Heart left ventricle (tissue), 16 donors: ENCODE data around the gene CD68. TPM values are rescaled to one million over a fixed set of nuclear protein-coding genes. Genes with fewer than 3 reads are reported as not detected.
"Not testable (repeated sequence)": the region's sequence is repeated elsewhere in the genome, so short reads cannot be mapped to it uniquely, and the experiment has no call there.

Experiments
- ATAC-seq, 4 donors: fragments of 200-7000 bp; cut with Tn5 transposase; one replicate each; pipeline ENCODE4 v1.9.1; 2020 to 2022; ENCODE audit warnings: moderate library complexity in 4 of 4, mild to moderate bottlenecking in 3 of 4, moderate number of reproducible peaks in 1 of 4
- DNase-seq, 5 donors: peaks; one replicate each; pipeline ENCODE4 v3.0.0-alpha.2; 2020
- H3K27ac ChIP-seq, 12 donors: fragments of 200-600 bp; sonication (generic) in 4 of 12; one replicate each; pipeline versions ENCODE4 v1.5.0 to v1.8.0; 2016 to 2022; ENCODE audit warnings: mild to moderate bottlenecking in 2 of 12
- H3K27me3 ChIP-seq, 9 donors: fragments of 200-600 bp; sonication (generic) in 2 of 9; one replicate each; pipeline versions ENCODE4 v1.5.1 to v1.8.0; 2016 to 2022; ENCODE audit warnings: mild to moderate bottlenecking in 3 of 9
- H3K36me3 ChIP-seq, 9 donors: fragments of 200-600 bp; sonication (generic) in 2 of 9; one replicate each; pipeline versions ENCODE4 v1.5.0 to v1.8.0; 2018 to 2022; ENCODE audit warnings: mild to moderate bottlenecking in 2 of 9
- H3K4me1 ChIP-seq, 12 donors: fragments of 200-600 bp; sonication (generic) in 4 of 12; one replicate each; pipeline versions ENCODE4 v1.5.0 to v1.8.0; 2016 to 2022; ENCODE audit warnings: mild to moderate bottlenecking in 3 of 12
- H3K4me3 ChIP-seq, 12 donors: fragments of 200-600 bp; sonication (generic) in 4 of 12; one replicate each; pipeline versions ENCODE4 v1.5.0 to v1.8.0; 2017 to 2022; ENCODE audit warnings: mild to moderate bottlenecking in 9 of 12, moderate library complexity in 4 of 12
- H3K9me3 ChIP-seq, 12 donors: fragments of 200-600 bp; sonication (generic) in 4 of 12; one replicate each; pipeline versions ENCODE4 v1.5.0 to v1.8.0; 2016 to 2022; ENCODE audit warnings: mild to moderate bottlenecking in 1 of 12
- POLR2A ChIP-seq, 2 donors: fragments of 450-650 bp; IDR thresholded peaks; one replicate each; pipeline ENCODE4 v1.6.1; 2017; ENCODE audit warnings: antibody characterized with exemption in 2 of 2, mild to moderate bottlenecking in 2 of 2, moderate library complexity in 2 of 2
- WGBS, 4 donors: extraction: QIAGEN DNeasy Blood & Tissue Kit in 2 of 4; methylation state at CpG; one replicate each; pipeline versions ENCODE4 v1.1.5 to v1.1.7; 2013 to 2018; 5-methylcytosine and 5-hydroxymethylcytosine counted together
- intact Hi-C, 10 donors: fragments of 100-400 bp; cut with DNase I; formaldehyde crosslinking; loops; one replicate each; pipeline versions ENCODE4 v1.11.1 to v1.14.2; 2022
- polyA plus RNA-seq, 2 donors: library from polyadenylated mRNA; stranded (reverse); fragments of 200-250 nt; gene quantifications; one replicate each; pipeline ENCODE4 v1.2.3, GENCODE V29; 2013
- total RNA-seq, 9 donors: library from RNA; depleted of rRNA in 2 of 9; stranded (reverse); fragments of >200 nt in 2 of 9; fragmentation: NEBNext Ultra II Directional in 3 of 9; extraction: Animal tissue kit (Norgen Biotek cat#: 25700) in 3 of 9; gene quantifications; one replicate each; pipeline versions ENCODE4 v1.1.0 to v1.2.4, GENCODE V29; 2016 to 2023
- TF ChIP-seq, protein P1 (sequence below), 12 donors: fragments of 200-600 bp; sonication (generic) in 4 of 12; IDR thresholded peaks; one replicate each; pipeline versions ENCODE4 v1.5.0 to v1.8.0; 2018 to 2022; ENCODE audit warnings: antibody characterized with exemption in 12 of 12, mild to moderate bottlenecking in 5 of 12
- donor health status: ischemic (EF 13 %, LVEDD 7.1; RV severe dilation, severe dysfunction).
- donor health status: healthy with polysubstance abuse.
- donor health status: DM: no; HTN: yes; CAD: no.
- donor health status: DM: no; HTN: no; CAD: no.
- donor health status: ischemic (EF 25% LVEDD 6.9; RV normal size, moderate dysfunction).
- donor health status: ischemic (EF 25% LVEDD 5.7; RV mildly dilated, moderate dysfunction).
- donor health status: healthy.
- donor health status: DM: yes; HTN: yes; CAD: no.
- donor health status: ischemic (EF 35%, LVEDD 5.7; RV mildly dilated, moderate dysfunction).
- donor health status: nonischemic (EF 11% LVEDD 7.7; RV severe dilation, severe dysfunction).
- donor health status: DM: yes; HTN: yes; CAD: no.
- donor health status: PGD.
- donor health status: ischemic (EF 29% LVEDD 5.4; RV normal size, mild dysfunction).
- donor health status: nonischemic (EF 23%, LVEDD 6.1; RV moderate dilation, normal function).

The CD68 gene
- total and polyA plus RNA-seq, 11 donors = 9.9 to 324 (median 22.5) TPM

DNA sequence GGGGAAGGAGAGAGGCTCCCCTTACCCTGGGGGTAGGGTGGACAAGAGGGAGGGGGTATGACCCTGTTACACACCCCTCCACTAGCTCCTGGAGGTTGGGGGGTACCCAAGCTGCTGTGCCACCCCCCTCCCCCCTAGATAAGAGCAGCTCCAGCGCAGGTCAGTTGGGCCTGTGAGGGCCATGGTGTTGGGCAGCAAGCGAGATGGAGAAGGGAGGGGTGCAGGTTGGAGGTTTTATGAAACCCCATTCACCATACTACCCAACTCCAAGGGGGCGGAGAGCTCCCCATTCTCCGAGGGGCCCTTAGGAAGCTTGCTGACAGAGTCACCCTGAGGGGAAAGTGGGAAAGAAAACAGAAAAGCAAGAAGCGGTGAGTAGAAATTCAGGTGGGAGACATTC is 12.2 kb downstream of the CD68 start:
- no peaks in the 10 kb centered on the region for H3K27me3 ChIP-seq
- DNase-seq (no peak), ATAC-seq (no peak)
- 81 to 92% (median 89%) methylated on average over 5 of the region's 5 CpGs for WGBS, 4 donors
- TF ChIP-seq POLR2A (IDR thresholded peaks at IDR 0.05) = no peak
- TF ChIP-seq, protein P1, sequence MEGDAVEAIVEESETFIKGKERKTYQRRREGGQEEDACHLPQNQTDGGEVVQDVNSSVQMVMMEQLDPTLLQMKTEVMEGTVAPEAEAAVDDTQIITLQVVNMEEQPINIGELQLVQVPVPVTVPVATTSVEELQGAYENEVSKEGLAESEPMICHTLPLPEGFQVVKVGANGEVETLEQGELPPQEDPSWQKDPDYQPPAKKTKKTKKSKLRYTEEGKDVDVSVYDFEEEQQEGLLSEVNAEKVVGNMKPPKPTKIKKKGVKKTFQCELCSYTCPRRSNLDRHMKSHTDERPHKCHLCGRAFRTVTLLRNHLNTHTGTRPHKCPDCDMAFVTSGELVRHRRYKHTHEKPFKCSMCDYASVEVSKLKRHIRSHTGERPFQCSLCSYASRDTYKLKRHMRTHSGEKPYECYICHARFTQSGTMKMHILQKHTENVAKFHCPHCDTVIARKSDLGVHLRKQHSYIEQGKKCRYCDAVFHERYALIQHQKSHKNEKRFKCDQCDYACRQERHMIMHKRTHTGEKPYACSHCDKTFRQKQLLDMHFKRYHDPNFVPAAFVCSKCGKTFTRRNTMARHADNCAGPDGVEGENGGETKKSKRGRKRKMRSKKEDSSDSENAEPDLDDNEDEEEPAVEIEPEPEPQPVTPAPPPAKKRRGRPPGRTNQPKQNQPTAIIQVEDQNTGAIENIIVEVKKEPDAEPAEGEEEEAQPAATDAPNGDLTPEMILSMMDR (IDR thresholded peaks at IDR 0.05) = no peak
- H3K4me1 ChIP-seq = peaks cover 3 to 31% (median 15%) of the 10 kb centered on the region in 12 donors
- no peak overlapping the region for H3K4me3 ChIP-seq
- intact Hi-C loops = no loop called here
- H3K9me3 ChIP-seq = no peaks in the 10 kb centered on the region
- no peak overlapping the region for H3K27ac ChIP-seq
- H3K36me3 ChIP-seq = peaks cover 6 to 80% (median 71%) of the 10 kb centered on the region in 9 donors

DNA sequence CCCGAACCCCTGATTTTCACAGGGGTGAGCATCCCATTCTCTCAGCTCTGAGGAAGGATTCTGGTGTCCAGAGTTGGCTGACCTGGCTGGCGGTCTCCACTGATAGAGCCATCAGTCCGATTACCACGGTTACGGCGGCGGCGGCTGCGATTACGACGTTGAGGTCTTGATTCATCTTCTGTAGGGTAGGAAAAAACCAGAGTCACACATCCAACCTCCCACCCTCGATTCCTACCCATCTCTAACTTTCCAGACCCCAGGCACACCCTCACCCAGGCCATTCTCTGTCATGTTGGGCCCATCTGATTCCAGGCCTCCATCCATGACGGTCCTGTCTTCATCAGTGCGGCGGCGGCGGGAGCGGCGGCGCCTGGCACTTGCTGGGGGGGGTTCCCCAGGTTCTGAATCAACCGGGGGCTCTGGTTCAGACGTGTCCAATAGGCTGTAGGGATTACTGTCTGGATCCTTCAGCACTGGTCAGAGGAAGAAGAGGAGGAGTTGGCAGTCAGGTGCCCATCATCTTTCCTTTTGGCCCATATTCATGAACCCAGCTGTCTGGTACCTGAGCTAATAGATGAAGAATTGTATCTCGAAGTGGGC is 13.1 kb downstream of the CD68 start:
- no peak for DNase-seq
- H3K4me3 ChIP-seq = no peak overlapping the region
- no peak for TF ChIP-seq POLR2A (IDR thresholded peaks at IDR 0.05)
- TF ChIP-seq, protein P1 (IDR thresholded peaks at IDR 0.05) = no peak
- no peaks in the 10 kb centered on the region for H3K9me3 ChIP-seq
- peaks cover 3 to 24% (median 15%) of the 10 kb centered on the region in 12 donors for H3K4me1 ChIP-seq
- no peak for ATAC-seq
- 89 to 94% (median 94%) methylated on average over 23 of the region's 23 CpGs for WGBS, 4 donors
- peaks cover 6 to 83% (median 74%) of the 10 kb centered on the region in 9 donors for H3K36me3 ChIP-seq
- no peak overlapping the region for H3K27ac ChIP-seq
- no peaks in the 10 kb centered on the region for H3K27me3 ChIP-seq
- intact Hi-C loops = no loop called here

DNA sequence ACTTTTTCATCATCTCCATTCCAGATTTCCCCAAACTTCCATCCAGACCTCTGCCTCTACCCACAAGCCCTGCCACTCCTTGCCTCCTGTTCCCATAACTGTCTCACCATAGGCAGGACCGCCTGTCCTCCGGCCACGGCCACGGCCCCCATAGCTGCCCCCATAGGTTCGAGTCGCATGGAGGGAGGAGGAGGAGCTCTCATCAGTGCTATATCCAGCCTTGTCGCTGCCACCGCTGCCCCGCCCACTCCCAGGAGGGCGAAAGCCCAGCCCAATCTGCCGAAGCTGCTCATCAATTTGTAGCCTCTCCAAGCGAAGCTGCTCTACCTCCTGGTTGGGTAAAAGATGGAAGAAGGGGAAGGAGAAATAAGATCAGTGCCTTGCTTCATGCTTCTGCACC is 13.9 kb downstream of the CD68 start:
- WGBS, 4 donors = 76 to 80% (median 79%) methylated on average over 12 of the region's 12 CpGs
- intact Hi-C loops = no loop called here
- Histone ChIP-seq H3K4me3 (no peak overlapping the region), H3K27ac (no peak overlapping the region), H3K36me3 (peaks cover 6 to 81% (median 74%) of the 10 kb centered on the region in 9 donors), H3K27me3 (no peaks in the 10 kb centered on the region), H3K4me1 (peaks cover 3 to 16% (median 13%) of the 10 kb centered on the region in 12 donors), H3K9me3 (no peaks in the 10 kb centered on the region)
- no peak for ATAC-seq
- DNase-seq = no peak
- TF ChIP-seq, protein P1 (IDR thresholded peaks at IDR 0.05) = no peak
- TF ChIP-seq POLR2A (IDR thresholded peaks at IDR 0.05) = no peak

DNA sequence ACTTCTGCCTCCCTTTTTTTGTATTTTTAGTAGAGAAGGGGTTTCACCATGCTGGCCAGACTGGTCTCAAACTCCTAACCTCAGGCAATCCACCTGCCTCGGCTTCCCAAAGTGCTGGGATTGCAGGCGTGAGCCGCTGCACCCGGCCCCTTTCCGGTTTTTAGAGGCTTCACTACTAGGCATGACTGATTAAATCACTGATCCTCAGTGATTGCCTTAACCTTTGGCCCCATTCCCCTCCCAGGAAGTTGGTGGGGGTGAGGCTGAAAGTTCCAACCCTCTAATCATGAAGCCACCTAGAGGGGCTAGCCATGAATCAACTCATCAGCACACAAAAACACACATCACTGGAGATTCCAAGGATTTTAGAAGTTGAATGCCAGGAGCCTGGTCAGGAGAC is 18.1 kb downstream of the CD68 start:
- H3K4me3 ChIP-seq, intact Hi-C loops, H3K9me3 ChIP-seq, ATAC-seq, H3K27me3 ChIP-seq, H3K27ac ChIP-seq, H3K4me1 ChIP-seq, DNase-seq: not testable (repeated sequence)
- H3K36me3 ChIP-seq = peaks cover 19 to 97% (median 96%) of the 10 kb centered on the region in 9 donors
- whole genome bisulfite sequencing, 4 donors = 83 to 97% (median 88%) methylated on average over 5 of the region's 5 CpGs

DNA sequence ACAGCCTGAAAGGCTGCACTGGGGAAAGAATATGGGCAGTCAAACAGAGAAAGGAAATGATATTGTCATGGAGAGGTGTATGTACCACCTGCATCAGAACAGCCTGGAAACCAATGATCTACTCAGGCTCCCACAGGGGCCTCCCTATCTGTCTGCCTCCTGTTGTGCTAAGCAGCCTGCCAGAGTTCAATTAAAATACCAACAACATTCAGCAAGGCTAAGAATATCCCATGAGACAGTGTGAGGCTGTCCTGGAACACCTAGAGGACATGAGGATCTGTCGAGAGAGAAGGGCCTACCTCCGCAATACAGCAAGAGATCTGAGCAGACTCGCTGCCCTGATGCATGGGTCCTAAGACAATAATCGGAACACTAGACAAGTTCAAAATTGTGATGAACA is 26.8 kb downstream of the CD68 start:
- intact Hi-C loops = no loop called here
- Histone ChIP-seq H3K4me3 (no peak overlapping the region), H3K4me1 (peaks cover 0 to 39% (median 15%) of the 10 kb centered on the region in 12 donors), H3K27ac (peak overlapping the region; percentile 48 to 93 (median 82)), H3K27me3 (no peaks in the 10 kb centered on the region), H3K36me3 (peaks cover 5 to 71% (median 51%) of the 10 kb centered on the region in 9 donors), H3K9me3 (no peaks in the 10 kb centered on the region)
- ATAC-seq (peak; percentile 96 to 99 (median 97)), DNase-seq (peak in 2 of 5 donors; percentile 40 to 51)
- TF ChIP-seq POLR2A (IDR thresholded peaks at IDR 0.05) = peak in 1 of 2 donors; percentile 13
- TF ChIP-seq, protein P1 (IDR thresholded peaks at IDR 0.05) = no peak
- WGBS, 4 donors = 64 to 65% (median 64%) methylated on average over 4 of the region's 4 CpGs
